HEK293 (cell line): ENCODE measurements around the gene HMX1.
A peak's percentile ranks its signal among the peaks of the same experiment; 100 is the strongest.

Source experiments
- GLIS2 ChIP-seq: fragments of 450-650 bp; formaldehyde crosslinking; IDR thresholded peaks from 2 replicates; pipeline ENCODE4 v1.5.1; 2016; ENCODE audit warnings: missing biosample characterization, missing genetic modification characterization
- HOXD13 ChIP-seq: sonication (generic); formaldehyde crosslinking; IDR thresholded peaks from 2 replicates; pipeline ENCODE4 v1.8.0; 2022; ENCODE audit warnings: missing genetic modification reagents, borderline replicate concordance
- KLF9 ChIP-seq: fragments of 450-650 bp; formaldehyde crosslinking; IDR thresholded peaks from 2 replicates; pipeline ENCODE4 v1.5.1; 2016; ENCODE audit warnings: missing biosample characterization, missing genetic modification characterization, low read depth
- PRDM4 ChIP-seq: fragments of 450-650 bp; formaldehyde crosslinking; IDR thresholded peaks from 2 replicates; pipeline ENCODE4 v1.5.1; 2017; ENCODE audit warnings: missing biosample characterization, missing genetic modification characterization
- PRDM6 ChIP-seq: fragments of 450-650 bp; formaldehyde crosslinking; IDR thresholded peaks from 2 replicates; pipeline ENCODE4 v1.5.1; 2017; ENCODE audit warnings: missing biosample characterization, missing genetic modification characterization
- SP2 ChIP-seq: fragments of 450-650 bp; formaldehyde crosslinking; IDR thresholded peaks from 2 replicates; pipeline ENCODE4 v1.5.1; 2016; ENCODE audit warnings: missing biosample characterization, missing genetic modification characterization
- SP3 ChIP-seq: fragments of 450-650 bp; formaldehyde crosslinking; IDR thresholded peaks from 2 replicates; pipeline ENCODE4 v1.5.1; 2016; ENCODE audit warnings: missing biosample characterization, missing genetic modification characterization
- ZBTB11 ChIP-seq: fragments of 450-650 bp; formaldehyde crosslinking; conservative IDR thresholded peaks from 2 replicates; pipeline ENCODE4 v1.5.1; 2016; ENCODE audit warnings: low read depth, missing biosample characterization, missing genetic modification characterization
- ZBTB20 ChIP-seq: fragments of 450-650 bp; formaldehyde crosslinking; IDR thresholded peaks from 2 replicates; pipeline ENCODE4 v1.5.1; 2016; ENCODE audit warnings: missing biosample characterization, missing genetic modification characterization
- ZBTB26 ChIP-seq: fragments of 450-650 bp; formaldehyde crosslinking; optimal IDR thresholded peaks from 2 replicates; pipeline ENCODE3; 2016; ENCODE audit warnings: missing biosample characterization, mild to moderate bottlenecking, missing genetic modification characterization
- ZBTB49 ChIP-seq: fragments of 450-650 bp; formaldehyde crosslinking; IDR thresholded peaks from 2 replicates; pipeline ENCODE4 v1.5.1; 2016; ENCODE audit warnings: missing biosample characterization, missing genetic modification characterization, low read depth
- ZFP3 ChIP-seq: fragments of 450-650 bp; formaldehyde crosslinking; IDR thresholded peaks from 2 replicates; pipeline ENCODE4 v1.5.1; 2016; ENCODE audit warnings: low read depth, missing biosample characterization, missing genetic modification characterization
- ZIC2 ChIP-seq: fragments of 450-650 bp; formaldehyde crosslinking; IDR thresholded peaks from 2 replicates; pipeline ENCODE4 v1.5.1; 2016; ENCODE audit warnings: missing biosample characterization, missing genetic modification characterization
- ZNF23 ChIP-seq: fragments of 450-650 bp; formaldehyde crosslinking; IDR thresholded peaks from 2 replicates; pipeline ENCODE4 v1.5.1; 2016; ENCODE audit warnings: missing biosample characterization, missing genetic modification characterization, borderline replicate concordance
- ZNF248 ChIP-seq: fragments of 450-650 bp; formaldehyde crosslinking; IDR thresholded peaks from 2 replicates; pipeline ENCODE4 v1.5.1; 2017; ENCODE audit warnings: missing biosample characterization, missing genetic modification characterization
- ZNF266 ChIP-seq: fragments of 450-650 bp; formaldehyde crosslinking; IDR thresholded peaks from 2 replicates; pipeline ENCODE4 v1.5.1; 2016; ENCODE audit warnings: missing biosample characterization, missing genetic modification characterization, low read depth
- ZNF302 ChIP-seq: fragments of 450-650 bp; formaldehyde crosslinking; IDR thresholded peaks from 2 replicates; pipeline ENCODE4 v1.5.1; 2016; ENCODE audit warnings: missing biosample characterization, missing genetic modification characterization, low read depth
- ZNF580 ChIP-seq: fragments of 450-650 bp; formaldehyde crosslinking; IDR thresholded peaks from 2 replicates; pipeline ENCODE4 v1.5.1; 2016; ENCODE audit warnings: missing biosample characterization, missing genetic modification characterization
- ZNF600 ChIP-seq: fragments of 450-650 bp; formaldehyde crosslinking; IDR thresholded peaks from 2 replicates; pipeline ENCODE4 v1.5.1; 2016; ENCODE audit warnings: missing biosample characterization, missing genetic modification characterization
- ZNF639 ChIP-seq: fragments of 450-650 bp; formaldehyde crosslinking; IDR thresholded peaks from 2 replicates; pipeline ENCODE4 v1.5.1; 2016; ENCODE audit warnings: missing biosample characterization, missing genetic modification characterization
- ZNF660 ChIP-seq: fragments of 450-650 bp; IDR thresholded peaks from 2 replicates; pipeline ENCODE4 v1.5.1; 2018; ENCODE audit warnings: missing biosample characterization, mild to moderate bottlenecking, missing genetic modification characterization
- ZNF664 ChIP-seq: fragments of 450-650 bp; formaldehyde crosslinking; IDR thresholded peaks from 2 replicates; pipeline ENCODE4 v1.5.1; 2016; ENCODE audit warnings: missing biosample characterization, missing genetic modification characterization
- ZNF843 ChIP-seq: fragments of 450-650 bp; formaldehyde crosslinking; IDR thresholded peaks from 2 replicates; pipeline ENCODE4 v1.5.1; 2016; ENCODE audit warnings: missing biosample characterization, missing genetic modification characterization
- ZSCAN16 ChIP-seq: fragments of 450-650 bp; formaldehyde crosslinking; IDR thresholded peaks from 2 replicates; pipeline ENCODE4 v1.5.1; 2016; ENCODE audit warnings: missing biosample characterization, missing genetic modification characterization
- ZSCAN4 ChIP-seq: fragments of 450-650 bp; formaldehyde crosslinking; IDR thresholded peaks from 2 replicates; pipeline ENCODE4 v1.5.1; 2017; ENCODE audit warnings: missing biosample characterization, missing genetic modification characterization

The HMX1 gene

GRCh38 chr4:8860892-8861575 lies 10.6 kb downstream of the HMX1 start (continued):
- TF ChIP-seq ZBTB26 (tag by site-specific recombination) (peak; percentile 73), ZNF664 (tag by site-specific recombination) (no peak), PRDM6 (tag by site-specific recombination) (no peak), ZBTB20 (peak; percentile 93), ZNF302 (tag by site-specific recombination) (no peak), GLIS2 (tag by site-specific recombination) (peak; percentile 61), PRDM4 (tag by site-specific recombination) (no peak), ZNF248 (tag by site-specific recombination) (no peak), ZNF266 (tag by site-specific recombination) (no peak), ZIC2 (tag by site-specific recombination) (peak; percentile 59; the same call in 1 of the 2 replicates), ZNF600 (tag by site-specific recombination) (peak; percentile 61; the same call in 1 of the 2 replicates), ZNF843 (tag by site-specific recombination) (no peak), ZBTB49 (tag by site-specific recombination) (no peak), ZNF580 (tag by site-specific recombination) (no peak), ZNF23 (tag by site-specific recombination) (no peak), ZNF660 (tag by site-specific recombination) (no peak), HOXD13 (CRISPR knock-in tag) (no peak), KLF9 (tag by site-specific recombination) (no peak), SP2 (tag by site-specific recombination) (peak; percentile 30; the same call in 1 of the 2 replicates), ZSCAN4 (tag by site-specific recombination) (no peak), ZFP3 (tag by site-specific recombination) (no peak), ZBTB11 (peak; percentile 6; the same call in 1 of the 2 replicates), ZNF639 (tag by site-specific recombination) (no peak), ZSCAN16 (no peak), SP3 (0 out of 2 replicates have a peak, but pooled peaks have one; percentile 45)
